Fibroblast of the conjunctiva (primary cell): ENCODE measurements around the gene CER1.
A peak's percentile ranks its signal among the peaks of the same experiment; 100 is the strongest.
"Not testable (repeated sequence)": the region's sequence is repeated elsewhere in the genome, so short reads cannot be mapped to it uniquely, and the experiment has no call there.

Source experiments
- DNase-seq: peaks from one replicate; pipeline ENCODE4 v3.0.0-alpha.2; 2010; ENCODE audit warnings: low read depth

The CER1 gene

GRCh38 chr9:14715102-14715501 lies 7.4 kb downstream of the CER1 start:
- no peak for DNase-seq

GRCh38 chr9:14713187-14713767 lies 9.3 kb downstream of the CER1 start:
- no peak for DNase-seq

- no peak for DNase-seq
Observed at GRCh38 chr9:14710804-14711203, 11.7 kb downstream of the CER1 start.

- no peak for DNase-seq
Observed at GRCh38 chr9:14706530-14707140, 15.9 kb downstream of the CER1 start.

- no peak for DNase-seq
Observed at GRCh38 chr9:14705079-14705478, 17.5 kb downstream of the CER1 start.

- no peak for DNase-seq
Observed at GRCh38 chr9:14704281-14704680, 18.3 kb downstream of the CER1 start.

GRCh38 chr9:14702200-14702720 lies 20.3 kb downstream of the CER1 start:
- no peak for DNase-seq

- no peak for DNase-seq
Observed at GRCh38 chr9:14693251-14693861, 29.2 kb downstream of the CER1 start, which contains the start of gene ZDHHC21. Gene ZDHHC21, minus strand, starts transcription at chr9:14693432. Its CDS starts 19,092 bp downstream, at chr9:14674340.

GRCh38 chr9:14692470-14693250 lies 29.9 kb downstream of the CER1 start:
- DNase-seq, result no peak

- no peak for DNase-seq
Observed at GRCh38 chr9:14690948-14691730, 31.4 kb downstream of the CER1 start.

GRCh38 chr9:14687042-14687719 lies 35.4 kb downstream of the CER1 start:
- peak; percentile 59 for DNase-seq

- DNase-seq, result no peak
Observed at GRCh38 chr9:14686168-14686567, 36.4 kb downstream of the CER1 start.

GRCh38 chr9:14682616-14683015 lies 39.9 kb downstream of the CER1 start:
- DNase-seq, result not testable (repeated sequence)

GRCh38 chr9:14678776-14679175 lies 43.8 kb downstream of the CER1 start:
- no peak for DNase-seq

- DNase-seq, result no peak
Observed at GRCh38 chr9:14677872-14678271, 44.7 kb downstream of the CER1 start.

GRCh38 chr9:14677396-14677795 lies 45.1 kb downstream of the CER1 start:
- DNase-seq, result no peak

GRCh38 chr9:14674630-14675029 lies 47.9 kb downstream of the CER1 start:
- DNase-seq, result no peak

- no peak for DNase-seq
Observed at GRCh38 chr9:14671377-14671776, 51.2 kb downstream of the CER1 start.

- no peak for DNase-seq
Observed at GRCh38 chr9:14670718-14671117, 51.8 kb downstream of the CER1 start.
